ENCODE measurements around the gene FSD2. TPM values are rescaled to one million over a fixed set of nuclear protein-coding genes. Genes with fewer than 3 reads are reported as not detected.
A peak's percentile ranks its signal among the peaks of the same experiment; 100 is the strongest.

Gene FSD2
- total and polyA plus RNA-seq, 2 donors (not counting 1 experiment from before 2014, with no cell fraction given): not detected

DNA sequence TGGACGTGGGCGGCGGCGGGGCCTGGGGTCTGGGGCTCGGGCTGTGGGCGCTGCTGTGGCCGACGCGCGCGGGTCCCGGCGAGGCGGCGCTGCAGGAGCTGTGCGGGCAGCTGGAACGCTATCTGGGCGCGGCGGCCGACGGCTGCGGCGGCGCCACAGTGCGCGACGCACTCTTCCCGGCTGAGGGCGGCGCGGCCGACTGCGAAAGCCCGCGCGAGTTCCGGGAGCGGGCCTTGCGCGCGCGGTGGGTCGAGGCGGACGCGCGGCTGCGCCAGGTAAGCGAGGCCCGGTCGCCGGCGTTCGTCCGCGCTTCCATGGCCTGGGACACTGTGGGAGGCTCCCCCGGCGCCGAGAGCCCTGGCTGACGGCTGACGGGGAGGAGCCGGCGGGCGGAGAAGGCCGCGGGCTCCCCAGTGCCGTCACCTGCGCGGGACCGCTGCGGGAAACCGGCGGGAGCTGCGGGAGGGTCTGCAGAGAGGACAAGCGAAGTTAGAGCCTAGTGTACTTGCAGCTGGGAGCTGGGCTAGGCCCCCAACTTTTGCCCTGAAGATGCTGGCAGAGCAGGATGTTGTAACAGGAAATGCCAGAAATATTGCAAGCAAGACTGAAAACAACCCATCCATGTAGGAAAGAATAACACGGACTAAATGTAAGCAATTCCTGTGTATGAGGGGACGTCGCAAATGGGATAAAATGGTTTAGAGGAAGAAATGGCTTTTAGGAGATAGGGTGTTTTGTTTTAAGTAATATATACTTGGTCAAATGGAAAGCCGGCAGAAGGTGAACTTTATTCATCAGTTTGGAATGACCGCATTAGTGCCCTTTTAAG, 4.4 kb upstream of the FSD2 start:
- Histone ChIP-seq H3K9ac (ENCODE audit: low read length) (peak overlapping the region; percentile 98), H3K27ac (ENCODE audit: low read length in 2 of 2) (peak overlapping the region; percentile 91 to 99), H3K27me3 (replicated peaks in 1 of 4; ENCODE audit: control extremely low read depth in 1 of 4, control insufficient read depth in 3 of 4, insufficient read depth in 4 of 4, low read length in 3 of 4) (no peaks in the 10 kb centered on the region), H3K4me2 (replicated peaks; ENCODE audit: low read depth, low read length, poor library complexity, severe bottlenecking) (peak overlapping the region; percentile 75), H3K36me3 (replicated peaks in 1 of 2; ENCODE audit: control extremely low read depth in 1 of 2, control insufficient read depth in 1 of 2, extremely low read depth in 1 of 2, insufficient read depth in 2 of 2, low read length in 1 of 2) (peaks cover 2 to 19% of the 10 kb centered on the region in 2 experiments), H3K4me3 (ENCODE audit: control extremely low read depth in 1 of 5, extremely low read depth in 1 of 5, insufficient read depth in 1 of 5, low read depth in 2 of 5, low read length in 4 of 5) (peak overlapping the region; percentile 82 to 96 (median 86)), H3K79me2 (ENCODE audit: control insufficient read depth, insufficient read depth, low read length) (peaks cover 46% of the 10 kb centered on the region), H3K4me1 (ENCODE audit: control insufficient read depth in 2 of 2, insufficient read depth in 2 of 2, low read length in 2 of 2) (peaks cover 29 to 36% of the 10 kb centered on the region in 2 donors), H4K20me1 (ENCODE audit: control insufficient read depth, insufficient read depth, low read length, poor library complexity, severe bottlenecking) (peaks cover 6% of the 10 kb centered on the region), H3K9me3 (ENCODE audit: control extremely low read depth in 1 of 3, control insufficient read depth in 2 of 3, insufficient read depth in 1 of 3, low read length in 2 of 3) (no peaks in the 10 kb centered on the region), H2AFZ (ENCODE audit: insufficient read depth, low read depth, low read length, poor library complexity, severe bottlenecking) (peak overlapping the region; percentile 78)
- H3K27ac Mint-ChIP-seq: peak overlapping the region; percentile 89
- no peak for TF ChIP-seq CTCF (IDR thresholded peaks at IDR 0.05)
- ATAC-seq (ENCODE audit: low read depth) (peak; percentile 12), DNase-seq (no peak)
- H3K4me1 Mint-ChIP-seq: peaks cover 52% of the 10 kb centered on the region
- H3K4me3 Mint-ChIP-seq: peak overlapping the region; percentile 86
- under 1% methylated on average over 80 of the region's 81 CpGs for WGBS (ENCODE audit: insufficient coverage)
- intact Hi-C loops (cut with micrococcal nuclease): loop anchor here (2.0 kb wide), 1 partner anchor 101 kb away; the partner anchor contains the start of gene AP3B2
- no peaks in the 10 kb centered on the region for H3K27me3 Mint-ChIP-seq
- ChIA-PET CTCF (interaction anchor here (1.0 to 1.7 kb wide), 5 partner anchors 23 to 252 kb away, joined by 3 to 7 read pairs (median 4); no protein-coding TSS in a partner anchor), POLR2A (interaction anchor here (0.6 to 2.4 kb wide), 5 partner anchors 15 to 270 kb away, joined by 3 to 7 read pairs (median 4); partner anchors contain the start of genes RAMAC and RPS17)
- H3K9me3 Mint-ChIP-seq (ENCODE audit: insufficient read depth): no peaks in the 10 kb centered on the region

All from B cell (primary cell).